ENCODE results near the gene NCOA7.

DNA sequence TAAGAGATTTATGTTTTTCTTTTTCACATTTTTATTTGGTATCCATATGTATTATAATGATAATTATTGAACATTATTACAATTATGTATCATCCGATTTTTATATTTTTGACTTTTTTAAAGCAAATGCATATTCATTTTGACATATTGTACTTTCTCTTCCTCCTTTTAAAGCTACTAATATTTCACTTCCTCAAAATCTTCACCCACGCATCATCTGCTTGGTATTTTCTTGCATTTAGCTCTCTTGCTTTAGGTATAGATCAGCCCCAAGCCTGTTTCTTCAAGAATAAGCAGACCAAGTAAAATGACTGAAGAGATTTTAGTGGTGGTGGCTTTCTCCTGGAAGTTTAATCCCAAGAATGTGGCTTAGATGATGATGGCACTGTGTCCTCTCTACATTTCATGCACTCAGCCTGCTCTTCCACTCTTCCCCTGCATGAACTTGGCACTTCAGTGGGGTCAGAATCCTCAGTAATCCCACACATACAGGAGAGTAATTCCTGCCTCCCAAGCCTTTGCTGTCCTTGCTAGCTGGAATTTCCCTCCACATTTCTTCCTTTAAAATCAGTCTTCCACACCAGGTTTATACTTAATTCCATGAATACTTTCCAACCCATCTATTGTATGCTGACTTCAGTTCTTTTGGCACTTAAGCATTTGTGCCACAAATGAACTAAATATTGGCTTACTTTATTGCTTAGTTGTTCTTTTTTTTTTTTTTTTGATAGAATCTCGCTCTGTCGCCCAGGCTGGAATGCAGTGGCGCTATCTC, 8.2 kb downstream of the NCOA7 start:
- TF ChIP-seq TCF12 (IDR thresholded peaks at IDR 0.05; ENCODE audit: low read depth, low read length): no peak
- TF ChIP-seq, protein P1, sequence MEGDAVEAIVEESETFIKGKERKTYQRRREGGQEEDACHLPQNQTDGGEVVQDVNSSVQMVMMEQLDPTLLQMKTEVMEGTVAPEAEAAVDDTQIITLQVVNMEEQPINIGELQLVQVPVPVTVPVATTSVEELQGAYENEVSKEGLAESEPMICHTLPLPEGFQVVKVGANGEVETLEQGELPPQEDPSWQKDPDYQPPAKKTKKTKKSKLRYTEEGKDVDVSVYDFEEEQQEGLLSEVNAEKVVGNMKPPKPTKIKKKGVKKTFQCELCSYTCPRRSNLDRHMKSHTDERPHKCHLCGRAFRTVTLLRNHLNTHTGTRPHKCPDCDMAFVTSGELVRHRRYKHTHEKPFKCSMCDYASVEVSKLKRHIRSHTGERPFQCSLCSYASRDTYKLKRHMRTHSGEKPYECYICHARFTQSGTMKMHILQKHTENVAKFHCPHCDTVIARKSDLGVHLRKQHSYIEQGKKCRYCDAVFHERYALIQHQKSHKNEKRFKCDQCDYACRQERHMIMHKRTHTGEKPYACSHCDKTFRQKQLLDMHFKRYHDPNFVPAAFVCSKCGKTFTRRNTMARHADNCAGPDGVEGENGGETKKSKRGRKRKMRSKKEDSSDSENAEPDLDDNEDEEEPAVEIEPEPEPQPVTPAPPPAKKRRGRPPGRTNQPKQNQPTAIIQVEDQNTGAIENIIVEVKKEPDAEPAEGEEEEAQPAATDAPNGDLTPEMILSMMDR (IDR thresholded peaks at IDR 0.05; ENCODE audit: control extremely low read depth in 1 of 3, insufficient read depth in 1 of 3, low read depth in 1 of 3, low read length in 3 of 3): no peak
- TF ChIP-seq SIN3A (conservative IDR thresholded peaks at IDR 0.05 in 1 of 2, IDR thresholded peaks at IDR 0.05 in 1 of 2; ENCODE audit: low read depth in 1 of 2, low read length in 2 of 2): no peak
- TF ChIP-seq GABPA (IDR thresholded peaks at IDR 0.05; ENCODE audit: borderline replicate concordance, insufficient read depth, low read length): no peak
- TF ChIP-seq ZNF274 (IDR thresholded peaks at IDR 0.05; ENCODE audit: borderline replicate concordance, extremely low read depth, low read length): no peak
